GM19468 (cell line): ENCODE measurements around the gene HERC2.

Experiments
- ATAC-seq: cut with Tn5 transposase; IDR thresholded peaks from one replicate; pipeline ENCODE4 v1.9.1; 2021; ENCODE audit warnings: mild to moderate bottlenecking, moderate library complexity, moderate number of reproducible peaks; ENCODE audit not compliant: unreplicated experiment; ENCODE audit errors: extremely low read depth

Gene HERC2

GRCh38 chr15:28082891-28083684, 238.9 kb downstream of the HERC2 start:
- no peak for ATAC-seq

- no peak for ATAC-seq
Measured at GRCh38 chr15:28081594-28081993, 240.4 kb downstream of the HERC2 start.

- no peak for ATAC-seq
Measured at GRCh38 chr15:28080386-28080785, 241.6 kb downstream of the HERC2 start.

GRCh38 chr15:28079313-28079969, 242.5 kb downstream of the HERC2 start:
- ATAC-seq = no peak

GRCh38 chr15:28078191-28078719, 243.7 kb downstream of the HERC2 start:
- ATAC-seq = no peak

- ATAC-seq = no peak
Measured at GRCh38 chr15:28075573-28075972, 246.4 kb downstream of the HERC2 start.

GRCh38 chr15:28068930-28069329, 253.0 kb downstream of the HERC2 start:
- no peak for ATAC-seq

GRCh38 chr15:28066231-28066630, 255.7 kb downstream of the HERC2 start:
- no peak for ATAC-seq
